Measurements from ENCODE around the gene MRPS31.

GRCh38 chr13:40793339-40793738 lies 22.3 kb upstream of the MRPS31 start:
- TF ChIP-seq YY1 (IDR thresholded peaks at IDR 0.05; ENCODE audit: insufficient read depth, insufficient read length) = no peak
- no peak for TF ChIP-seq ZNF274 (IDR thresholded peaks at IDR 0.05; ENCODE audit: low read depth, low read length)

Data from NT2/D1 (cell line).